Erythroblast (primary cell): ENCODE results near the gene MRPL3.

ENCODE experiments used
- GATA1 ChIP-seq: IDR thresholded peaks from 2 replicates; pipeline ENCODE4 v1.6.1; 2011; ENCODE audit warnings: low read depth, mild to moderate bottlenecking, control low read depth, low read length, moderate library complexity
- POLR2A ChIP-seq: IDR thresholded peaks from 2 replicates; pipeline ENCODE4 v1.6.1; 2011; ENCODE audit warnings: mild to moderate bottlenecking, low read length

GRCh38 chr3:131535596-131535995, 32.8 kb upstream of the MRPL3 start:
- TF ChIP-seq POLR2A (no peak), GATA1 (no peak)
